ENCODE results near the gene CRISP1. TPM values are rescaled to one million over a fixed set of nuclear protein-coding genes. Genes with fewer than 3 reads are reported as not detected.

Gene CRISP1
- total and polyA plus RNA-seq, 9 of the 15 experiments (the other 6 are each of a cell fraction or from before 2014, with no cell fraction given) = not detected

- Histone ChIP-seq H3K9ac (ENCODE audit: insufficient read depth in 1 of 2, low read depth in 2 of 2, low read length in 2 of 2) (no peak overlapping the region), H3K4me2 (ENCODE audit: insufficient read depth, low read length) (no peak overlapping the region), H3K79me2 (ENCODE audit: control insufficient read depth, insufficient read depth, low read length) (no peaks in the 10 kb centered on the region), H3K27me3 (ENCODE audit: control insufficient read depth in 2 of 2, insufficient read depth in 2 of 2, low read length in 2 of 2) (no peaks in the 10 kb centered on the region), H3K9me1 (ENCODE audit: control insufficient read depth, insufficient read depth, low read length) (no peaks in the 10 kb centered on the region), H3K27ac (ENCODE audit: extremely low read depth, low read depth, low read length) (no peak overlapping the region), H3K36me3 (ENCODE audit: control insufficient read depth, insufficient read depth, low read length) (no peaks in the 10 kb centered on the region), H2AFZ (ENCODE audit: low read depth, low read length) (no peak overlapping the region), H3K9me3 (replicated peaks; ENCODE audit: control insufficient read depth, insufficient read depth, low read depth, low read length) (no peaks in the 10 kb centered on the region), H3K4me3 (no peak overlapping the region), H3K4me1 (replicated peaks in 1 of 2; ENCODE audit: control insufficient read depth in 2 of 2, insufficient read depth in 2 of 2, low read length in 2 of 2) (no peaks in the 10 kb centered on the region), H4K20me1 (replicated peaks; ENCODE audit: control insufficient read depth, insufficient read depth, low read length) (no peaks in the 10 kb centered on the region)
- in situ Hi-C loops (cut with MboI) (no loop called here), intact Hi-C loops (cut with micrococcal nuclease) (no loop called here)
- FAIRE-seq (no peak), ATAC-seq (no peak), DNase-seq (ENCODE audit: extremely low read depth in 1 of 4, low spot score in 3 of 4) (no peak)
- POLR2A ChIA-PET = interaction anchor here (1.2 to 1.3 kb wide), 2 partner anchors 19 to 44 kb away, joined by 3 to 5 read pairs; no protein-coding TSS in a partner anchor
- no TSS peak for BruUV-seq (replicated peaks)
- CTCF ChIA-PET (ENCODE audit: low intra/inter-chr PET ratio) = no interaction called here
- no peak for TF ChIP-seq BHLHE40 (IDR thresholded peaks at IDR 0.05; ENCODE audit: low read length)
- 40% methylated on average over 2 of the region's 2 CpGs for WGBS (ENCODE audit: insufficient coverage, low coverage, missing lambda C conversion rate)
Measured at GRCh38 chr6:49905296-49905695, 39.0 kb upstream of the CRISP1 start.

- WGBS (ENCODE audit: insufficient coverage, low coverage, missing lambda C conversion rate) = 0% methylated on average over 2 of the region's 2 CpGs
- H3K4me2 ChIP-seq (ENCODE audit: insufficient read depth, low read length) = no peak overlapping the region
- H3K4me3 ChIP-seq = no peak overlapping the region
- H3K36me3 ChIP-seq (ENCODE audit: control insufficient read depth, insufficient read depth, low read length) = no peaks in the 10 kb centered on the region
- H3K9me1 ChIP-seq (ENCODE audit: control insufficient read depth, insufficient read depth, low read length) = no peaks in the 10 kb centered on the region
- H2AFZ ChIP-seq (ENCODE audit: low read depth, low read length) = no peak overlapping the region
- no TSS peak for BruUV-seq (replicated peaks)
- no peak for FAIRE-seq
- no peaks in the 10 kb centered on the region for H4K20me1 ChIP-seq (replicated peaks; ENCODE audit: control insufficient read depth, insufficient read depth, low read length)
- intact Hi-C loops (cut with micrococcal nuclease) = no loop called here
- no peaks in the 10 kb centered on the region for H3K4me1 ChIP-seq (replicated peaks in 1 of 2; ENCODE audit: control insufficient read depth in 2 of 2, insufficient read depth in 2 of 2, low read length in 2 of 2)
- ChIA-PET CTCF (ENCODE audit: low intra/inter-chr PET ratio) (no interaction called here), POLR2A (interaction anchor here (0.7 kb wide), 1 partner anchor 24 kb away, joined by 3 read pairs; no protein-coding TSS in a partner anchor)
- H3K27me3 ChIP-seq (ENCODE audit: control insufficient read depth in 2 of 2, insufficient read depth in 2 of 2, low read length in 2 of 2) = no peaks in the 10 kb centered on the region
- H3K27ac ChIP-seq (ENCODE audit: extremely low read depth, low read depth, low read length) = no peak overlapping the region
- in situ Hi-C loops (cut with MboI) = no loop called here
- H3K79me2 ChIP-seq (ENCODE audit: control insufficient read depth, insufficient read depth, low read length) = no peaks in the 10 kb centered on the region
- no peak overlapping the region for H3K9ac ChIP-seq (ENCODE audit: insufficient read depth in 1 of 2, low read depth in 2 of 2, low read length in 2 of 2)
- DNase-seq (ENCODE audit: extremely low read depth in 1 of 4, low spot score in 3 of 4) = no peak
- no peaks in the 10 kb centered on the region for H3K9me3 ChIP-seq (replicated peaks; ENCODE audit: control insufficient read depth, insufficient read depth, low read depth, low read length)
- ATAC-seq = no peak; the same call in 2 of the 3 replicates
- TF ChIP-seq ZNF449 (CRISPR knock-in tag; IDR thresholded peaks at IDR 0.05) (no peak), ZNF551 (CRISPR knock-in tag; IDR thresholded peaks at IDR 0.05) (no peak), ADNP (tag; IDR thresholded peaks at IDR 0.05) (no peak), SRSF1 (IDR thresholded peaks at IDR 0.05; ENCODE audit: low read depth, low read length) (no peak), RUNX1 (IDR thresholded peaks at IDR 0.05; ENCODE audit: low read depth) (no peak), ZNF232 (CRISPR knock-in tag; IDR thresholded peaks at IDR 0.05) (no peak), NCOR1 (IDR thresholded peaks at IDR 0.05) (no peak), MBD2 (IDR thresholded peaks at IDR 0.05; ENCODE audit: borderline replicate concordance, low read depth) (no peak), DDX20 (tag; IDR thresholded peaks at IDR 0.05; ENCODE audit: low read depth) (no peak), MYBL2 (IDR thresholded peaks at IDR 0.05; ENCODE audit: low read depth) (no peak), MYBL2 (CRISPR knock-in tag; IDR thresholded peaks at IDR 0.05; ENCODE audit: borderline replicate concordance) (no peak), SLC30A9 (CRISPR knock-in tag; IDR thresholded peaks at IDR 0.05) (no peak), ZNF717 (CRISPR knock-in tag; IDR thresholded peaks at IDR 0.05) (no peak), ZC3H4 (CRISPR knock-in tag; IDR thresholded peaks at IDR 0.05; ENCODE audit: borderline replicate concordance) (no peak), CCAR2 (IDR thresholded peaks at IDR 0.05; ENCODE audit: low read depth, low read length) (no peak), FOXM1 (IDR thresholded peaks at IDR 0.05; ENCODE audit: low read depth) (no peak), FOXM1 (CRISPR knock-in tag; IDR thresholded peaks at IDR 0.05; ENCODE audit: low read depth) (no peak), ATF7 (IDR thresholded peaks at IDR 0.05) (no peak)
Measured at GRCh38 chr6:49902856-49903255, 36.5 kb upstream of the CRISP1 start.

Data from K562 (cell line).